Mesenchymal stem cell (in vitro differentiated cells and primary cell): ENCODE data around the gene SMARCA4.
"Not testable (repeated sequence)": the region's sequence is repeated elsewhere in the genome, so short reads cannot be mapped to it uniquely, and the experiment has no call there.

Source experiments
- DNase-seq: peaks from one replicate; pipeline ENCODE4 v3.0.0-alpha.2; 2013
- H2AFZ ChIP-seq: one replicate; pipeline ENCODE4 v1.6.1; 2013; ENCODE audit warnings: low read depth, mild to moderate bottlenecking, control low read depth, inconsistent platforms, low read length, moderate library complexity
- H2AK5ac ChIP-seq: 2 replicates; pipeline ENCODE4 v1.6.1; 2013; ENCODE audit warnings: low read length, moderate library complexity, mild to moderate bottlenecking, inconsistent platforms; ENCODE audit not compliant: severe bottlenecking
- H2BK120ac ChIP-seq: one replicate; pipeline ENCODE4 v1.6.1; 2013; ENCODE audit warnings: low read depth, mild to moderate bottlenecking, inconsistent platforms, low read length, moderate library complexity
- H2BK12ac ChIP-seq, 2 experiments: one replicate each; pipeline ENCODE4 v1.6.1; 2013; ENCODE audit warnings: inconsistent platforms in 2 of 2, low read length in 2 of 2, mild to moderate bottlenecking in 2 of 2, moderate library complexity in 2 of 2, control low read depth in 1 of 2
- H2BK15ac ChIP-seq: one replicate; pipeline ENCODE4 v1.6.1; 2013; ENCODE audit warnings: mild to moderate bottlenecking, low read depth, inconsistent platforms; ENCODE audit not compliant: poor library complexity, severe bottlenecking
- H2BK5ac ChIP-seq: 2 replicates; pipeline ENCODE4 v1.6.1; 2013; ENCODE audit warnings: low read depth, mild to moderate bottlenecking, low read length, control low read depth, inconsistent platforms; ENCODE audit not compliant: poor library complexity, severe bottlenecking
- H3K14ac ChIP-seq, 2 experiments: one replicate each; pipeline ENCODE4 v1.6.1; 2013; ENCODE audit warnings: inconsistent platforms in 2 of 2, low read length in 2 of 2, control low read depth in 1 of 2, mild to moderate bottlenecking in 1 of 2, moderate library complexity in 1 of 2
- H3K18ac ChIP-seq, 2 experiments: one replicate each; pipeline ENCODE4 v1.6.1; 2013; ENCODE audit warnings: inconsistent platforms in 2 of 2, low read length in 2 of 2, control low read depth in 1 of 2, low read depth in 1 of 2, mild to moderate bottlenecking in 1 of 2
- H3K23ac ChIP-seq, 2 experiments: one replicate each; pipeline ENCODE4 v1.6.1; 2013; ENCODE audit warnings: inconsistent platforms in 2 of 2, low read length in 2 of 2, mild to moderate bottlenecking in 2 of 2, moderate library complexity in 2 of 2, control low read depth in 1 of 2
- H3K27ac ChIP-seq: 2 replicates; pipeline ENCODE4 v1.5.1; 2013; ENCODE audit warnings: mild to moderate bottlenecking, moderate library complexity, low read length, control low read depth, inconsistent platforms; ENCODE audit not compliant: poor library complexity, severe bottlenecking
- H3K27me3 ChIP-seq, 2 experiments: 2 replicates each; pipeline versions ENCODE4 v1.6.1 to v1.7.0; 2013; ENCODE audit warnings: low read length in 2 of 2, mild to moderate bottlenecking in 2 of 2, moderate library complexity in 2 of 2, control low read depth in 1 of 2, inconsistent platforms in 1 of 2; ENCODE audit not compliant: control insufficient read depth in 1 of 2, insufficient read depth in 1 of 2
- H3K36me3 ChIP-seq, 2 experiments: 2 replicates each; pipeline versions ENCODE4 v1.6.1 to v1.7.0; 2013; ENCODE audit warnings: low read length in 2 of 2, control low read depth in 1 of 2, inconsistent platforms in 1 of 2, low read depth in 1 of 2, mild to moderate bottlenecking in 1 of 2; ENCODE audit not compliant: insufficient read depth in 2 of 2, control insufficient read depth in 1 of 2
- H3K4ac ChIP-seq, 2 experiments: one replicate each; pipeline ENCODE4 v1.6.1; 2013; ENCODE audit warnings: inconsistent platforms in 2 of 2, low read length in 2 of 2, mild to moderate bottlenecking in 2 of 2, moderate library complexity in 2 of 2, control low read depth in 1 of 2, low read depth in 1 of 2
- H3K4me1 ChIP-seq: 2 replicates; pipeline ENCODE4 v1.6.1; 2013; ENCODE audit warnings: low read depth, low read length, control low read depth; ENCODE audit not compliant: control insufficient read depth, insufficient read depth
- H3K4me2 ChIP-seq: 2 replicates; pipeline ENCODE4 v1.6.1; 2013; ENCODE audit warnings: low read length, mild to moderate bottlenecking, inconsistent platforms; ENCODE audit not compliant: poor library complexity, severe bottlenecking
- H3K4me3 ChIP-seq, 2 experiments: 2 replicates each; pipeline versions ENCODE4 v1.5.1 to v1.7.0; 2013; ENCODE audit warnings: low read length in 2 of 2, mild to moderate bottlenecking in 2 of 2, control low read depth in 1 of 2, low read depth in 1 of 2; ENCODE audit not compliant: insufficient read depth in 1 of 2
- H3K79me1 ChIP-seq: replicated peaks from 2 replicates; pipeline ENCODE4 v1.6.1; 2013; ENCODE audit warnings: mild to moderate bottlenecking, control low read depth, low read length, inconsistent platforms; ENCODE audit not compliant: poor library complexity, severe bottlenecking
- H3K9ac ChIP-seq: 2 replicates; pipeline ENCODE4 v1.7.0; 2013; ENCODE audit warnings: mild to moderate bottlenecking, low read length, moderate library complexity
- H3K9me3 ChIP-seq: 2 replicates; pipeline ENCODE4 v1.7.0; 2013; ENCODE audit warnings: mild to moderate bottlenecking, low read length; ENCODE audit not compliant: control insufficient read depth
- H4K8ac ChIP-seq: one replicate; pipeline ENCODE4 v1.6.1; 2013; ENCODE audit warnings: inconsistent platforms, mild to moderate bottlenecking, low read length, moderate library complexity
- H4K91ac ChIP-seq: one replicate; pipeline ENCODE4 v1.6.1; 2013; ENCODE audit warnings: mild to moderate bottlenecking, low read length, inconsistent platforms
- WGBS: methylation state at CpG from one replicate; pipeline ENCODE4 v1.1.7; 2013; ENCODE audit warnings: mixed read lengths; 5-methylcytosine and 5-hydroxymethylcytosine counted together

Gene SMARCA4

GRCh38 chr19:11076792-11077191 is 116.0 kb downstream of the SMARCA4 start:
- 93% methylated on average over 8 of the region's 9 CpGs for WGBS

DNA sequence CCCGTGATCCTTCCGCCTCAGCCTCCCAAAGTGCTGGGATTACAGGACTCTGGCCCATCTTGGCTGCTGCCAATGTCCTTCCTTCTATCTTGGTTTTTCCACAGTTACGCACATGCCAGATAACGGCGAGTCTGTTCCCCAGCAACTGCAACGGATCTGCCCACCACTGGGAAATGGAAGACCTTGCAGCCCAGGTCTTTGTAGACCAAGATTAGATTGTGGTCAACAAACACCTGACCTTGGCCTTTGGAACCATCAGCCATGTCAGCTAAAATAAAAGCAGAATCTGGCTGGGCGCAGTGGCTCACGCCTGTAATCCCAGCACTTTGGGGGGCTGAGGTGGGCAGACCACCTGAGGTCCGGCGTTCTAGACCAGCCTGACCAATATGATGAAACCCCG is 118.1 kb downstream of the SMARCA4 start:
- no peak overlapping the region for H2BK5ac ChIP-seq
- H3K27ac ChIP-seq, result no peak overlapping the region
- H4K91ac ChIP-seq, result no peak overlapping the region
- H4K8ac ChIP-seq, result no peak overlapping the region
- no peak overlapping the region for H3K4me3 ChIP-seq
- no peaks in the 10 kb centered on the region for H3K9me3 ChIP-seq
- H3K4me1 ChIP-seq, result peaks cover 1% of the 10 kb centered on the region
- H2AK5ac ChIP-seq, result no peak overlapping the region
- H3K36me3 ChIP-seq, result no peaks in the 10 kb centered on the region
- H3K27me3 ChIP-seq, result no peaks in the 10 kb centered on the region
- WGBS, result over 99% methylated on average over 11 of the region's 11 CpGs
- H2AFZ ChIP-seq, result no peak overlapping the region
- H3K18ac ChIP-seq, result no peak overlapping the region
- H3K4ac ChIP-seq, result no peak overlapping the region
- H3K9ac ChIP-seq, result no peak overlapping the region
- no peak overlapping the region for H2BK15ac ChIP-seq
- no peak overlapping the region for H3K14ac ChIP-seq
- no peak overlapping the region for H2BK120ac ChIP-seq
- H2BK12ac ChIP-seq, result no peak overlapping the region
- H3K4me2 ChIP-seq, result no peak overlapping the region
- H3K79me1 ChIP-seq, result no peaks in the 10 kb centered on the region
- DNase-seq, result no peak
- H3K23ac ChIP-seq, result no peak overlapping the region

More at GRCh38 chr19:11076792-11077191, 116.0 kb downstream of the SMARCA4 start:
- H2BK15ac ChIP-seq, H3K4me1 ChIP-seq, H3K18ac ChIP-seq, H2BK120ac ChIP-seq, H4K91ac ChIP-seq, H3K9ac ChIP-seq, H3K9me3 ChIP-seq, H3K4me3 ChIP-seq, H2BK12ac ChIP-seq, H3K36me3 ChIP-seq, H2AFZ ChIP-seq, H4K8ac ChIP-seq, H3K79me1 ChIP-seq, H3K4ac ChIP-seq, H2BK5ac ChIP-seq, DNase-seq, H3K4me2 ChIP-seq, H3K27me3 ChIP-seq, H3K23ac ChIP-seq, H3K14ac ChIP-seq, H2AK5ac ChIP-seq, H3K27ac ChIP-seq: not testable (repeated sequence)

- no peak overlapping the region for H4K8ac ChIP-seq
- no peak overlapping the region for H3K4me3 ChIP-seq
- no peak overlapping the region for H2BK5ac ChIP-seq
- H3K23ac ChIP-seq, result no peak overlapping the region
- H3K27ac ChIP-seq, result no peak overlapping the region
- no peak overlapping the region for H2BK12ac ChIP-seq
- H3K79me1 ChIP-seq, result no peaks in the 10 kb centered on the region
- no peaks in the 10 kb centered on the region for H3K9me3 ChIP-seq
- H2AFZ ChIP-seq, result no peak overlapping the region
- no peak overlapping the region for H3K18ac ChIP-seq
- H3K14ac ChIP-seq, result no peak overlapping the region
- no peak overlapping the region for H3K4me2 ChIP-seq
- 96% methylated on average over 8 of the region's 9 CpGs for WGBS
- no peaks in the 10 kb centered on the region for H3K36me3 ChIP-seq
- no peak overlapping the region for H2BK15ac ChIP-seq
- DNase-seq, result no peak
- H3K9ac ChIP-seq, result no peak overlapping the region
- H3K4me1 ChIP-seq, result peaks cover 4% of the 10 kb centered on the region
- H2AK5ac ChIP-seq, result no peak overlapping the region
- no peaks in the 10 kb centered on the region for H3K27me3 ChIP-seq
- H4K91ac ChIP-seq, result no peak overlapping the region
- no peak overlapping the region for H3K4ac ChIP-seq
- H2BK120ac ChIP-seq, result no peak overlapping the region
These were observed 119.2 kb downstream of the SMARCA4 start for GRCh38 chr19:11079999-11080398.

DNA sequence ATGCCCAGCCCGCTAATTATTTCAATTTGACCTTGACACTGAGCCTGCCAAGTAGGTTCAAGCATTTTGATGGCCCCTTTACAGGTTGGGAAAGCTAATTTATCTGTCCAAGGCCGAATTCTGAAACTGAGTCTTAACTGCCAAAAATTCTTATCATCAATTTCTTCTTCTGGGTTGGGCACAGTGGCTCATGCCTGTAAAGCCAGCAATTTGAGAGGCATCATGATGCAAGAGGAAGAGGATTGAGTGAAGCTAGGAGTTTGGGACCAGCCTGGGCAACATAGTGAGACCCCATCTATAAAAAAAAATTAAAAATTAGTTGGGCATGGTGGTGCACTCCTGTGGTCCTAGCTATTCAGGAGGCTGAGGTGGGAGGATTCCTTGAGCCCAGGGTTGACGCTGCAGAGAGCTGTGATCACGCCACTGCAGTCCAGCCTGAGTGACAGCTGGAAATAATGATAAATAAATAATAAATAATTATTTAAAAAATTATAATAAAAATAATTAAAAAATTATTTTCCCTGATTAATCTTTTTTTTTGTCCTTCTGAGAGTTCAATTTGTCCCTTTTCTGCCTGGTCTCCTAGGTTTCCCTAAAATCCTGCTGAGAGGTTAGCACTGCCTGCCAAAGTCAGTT is 127.2 kb downstream of the SMARCA4 start:
- Histone ChIP-seq H3K36me3 (peaks cover 3 to 13% of the 10 kb centered on the region in 2 experiments), H2BK12ac (peak overlapping the region; percentile 28 to 83), H2BK5ac (no peak overlapping the region), H4K8ac (peak overlapping the region; percentile 71), H3K18ac (peak overlapping the region; percentile 77 to 94), H3K4ac (peak overlapping the region; percentile 35 to 94), H2AFZ (no peak overlapping the region), H3K14ac (peak overlapping the region in 1 of 2 experiments; percentile 50), H3K4me1 (peaks cover 14% of the 10 kb centered on the region), H3K79me1 (no peaks in the 10 kb centered on the region), H2BK120ac (peak overlapping the region; percentile 82), H3K4me3 (peak overlapping the region in 1 of 2 experiments; percentile 93), H3K9me3 (no peaks in the 10 kb centered on the region), H2BK15ac (no peak overlapping the region), H3K23ac (no peak overlapping the region), H3K27ac (peak overlapping the region; percentile 82), H3K4me2 (peak overlapping the region; percentile 33), H4K91ac (peak overlapping the region; percentile 88), H3K27me3 (no peaks in the 10 kb centered on the region), H3K9ac (peak overlapping the region; percentile 95), H2AK5ac (peak overlapping the region; percentile 76)
- WGBS, result 97% methylated on average over 2 of the region's 4 CpGs
- no peak for DNase-seq
